HL-60 (cell line): ENCODE measurements around the gene EIF2B2.

Source experiments
- DNase-seq, 2 experiments: peaks; one replicate each; pipeline ENCODE4 v3.0.0-alpha.2; 2010 to 2020; ENCODE audit warnings: low read depth in 1 of 2, low spot score in 1 of 2
- H3K27ac ChIP-seq: fragments of 250-450 bp; sonication (Bioruptor Pico); replicated peaks from 2 replicates; pipeline ENCODE4 v1.5.1; 2020; ENCODE audit warnings: mild to moderate bottlenecking, moderate library complexity
- H3K27me3 ChIP-seq: fragments of 250-450 bp; sonication (Bioruptor Pico); 2 replicates; pipeline ENCODE4 v1.5.1; 2021; ENCODE audit warnings: mild to moderate bottlenecking, moderate library complexity; ENCODE audit not compliant: insufficient read depth, poor library complexity, severe bottlenecking
- H3K4me3 ChIP-seq: replicated peaks from 2 replicates; pipeline ENCODE4 v1.5.1; 2011; ENCODE audit warnings: mild to moderate bottlenecking, control low read depth, low read length; ENCODE audit not compliant: insufficient read depth
- CTCF ChIP-seq: IDR thresholded peaks from one replicate; pipeline ENCODE4 v1.5.1; 2011; ENCODE audit warnings: low read length, control low read depth, inconsistent platforms; ENCODE audit not compliant: insufficient read depth
- GABPA ChIP-seq: IDR thresholded peaks from 2 replicates; pipeline ENCODE4 v1.6.1; 2012; ENCODE audit warnings: low read depth
- POLR2AphosphoS5 ChIP-seq: IDR thresholded peaks from 2 replicates; pipeline ENCODE4 v1.6.1; 2012; ENCODE audit warnings: low read depth
- REST ChIP-seq: IDR thresholded peaks from 2 replicates; pipeline ENCODE4 v1.6.1; 2012; ENCODE audit warnings: low read depth; ENCODE audit not compliant: insufficient replicate concordance
- SPI1 ChIP-seq: IDR thresholded peaks from 2 replicates; pipeline ENCODE4 v1.6.1; 2012; ENCODE audit warnings: low read depth, mild to moderate bottlenecking, borderline replicate concordance

EIF2B2 gene

GRCh38 chr14:74976264-74977113, 26.2 kb upstream of the EIF2B2 start:
- TF ChIP-seq SPI1 (no peak), CTCF (no peak), REST (no peak), GABPA (no peak), POLR2AphosphoS5 (no peak)
- H3K27me3 ChIP-seq = no peaks in the 10 kb centered on the region
- no peak overlapping the region for H3K27ac ChIP-seq
- no peak overlapping the region for H3K4me3 ChIP-seq
- no peak for DNase-seq

GRCh38 chr14:74977164-74977900, 25.4 kb upstream of the EIF2B2 start:
- Histone ChIP-seq H3K27me3 (no peaks in the 10 kb centered on the region), H3K27ac (no peak overlapping the region), H3K4me3 (no peak overlapping the region)
- no peak for TF ChIP-seq CTCF
- TF ChIP-seq REST = no peak
- no peak for TF ChIP-seq POLR2AphosphoS5
- no peak for TF ChIP-seq GABPA
- no peak for TF ChIP-seq SPI1
- no peak for DNase-seq

- no peak for TF ChIP-seq SPI1
- TF ChIP-seq REST = no peak
- DNase-seq = no peak
- H3K4me3 ChIP-seq = no peak overlapping the region
- H3K27ac ChIP-seq = no peak overlapping the region
- H3K27me3 ChIP-seq = no peaks in the 10 kb centered on the region
These were observed 24.8 kb upstream of the EIF2B2 start for GRCh38 chr14:74977901-74978385.
